Fibroblast of skin of left quadriceps (primary cell): Measurements from ENCODE around the gene SYNE2.
"Not testable (repeated sequence)": the region's sequence is repeated elsewhere in the genome, so short reads cannot be mapped to it uniquely, and the experiment has no call there.

Experiments
- DNase-seq, 2 experiments: peaks; one replicate each; pipeline ENCODE4 v3.0.0-alpha.2; 2013; ENCODE audit warnings: low read depth in 2 of 2

Gene SYNE2

GRCh38 chr14:64190974-64191502 lies 338.2 kb downstream of the SYNE2 start:
- DNase-seq: no peak

- DNase-seq: peak; percentile 55 to 57
These were observed 339.0 kb downstream of the SYNE2 start for GRCh38 chr14:64191756-64192155.

- no peak for DNase-seq
These were observed 341.0 kb downstream of the SYNE2 start for GRCh38 chr14:64193821-64194220.

- DNase-seq: no peak
These were observed 341.6 kb downstream of the SYNE2 start for GRCh38 chr14:64194404-64194803.

GRCh38 chr14:64195199-64195598 lies 342.4 kb downstream of the SYNE2 start:
- DNase-seq: no peak

- DNase-seq: no peak
These were observed 343.3 kb downstream of the SYNE2 start for GRCh38 chr14:64196056-64196455.

GRCh38 chr14:64196814-64197411 lies 344.1 kb downstream of the SYNE2 start:
- no peak for DNase-seq

GRCh38 chr14:64197996-64198395 lies 345.2 kb downstream of the SYNE2 start:
- DNase-seq: no peak

- no peak for DNase-seq
These were observed 345.7 kb downstream of the SYNE2 start for GRCh38 chr14:64198486-64198885.

GRCh38 chr14:64200170-64200569 lies 347.4 kb downstream of the SYNE2 start:
- DNase-seq: no peak

GRCh38 chr14:64201296-64201695 lies 348.5 kb downstream of the SYNE2 start:
- DNase-seq: no peak

- DNase-seq: no peak
These were observed 349.2 kb downstream of the SYNE2 start for GRCh38 chr14:64201921-64202545.

- no peak for DNase-seq
These were observed 349.9 kb downstream of the SYNE2 start for GRCh38 chr14:64202716-64203115.

- no peak for DNase-seq
These were observed 350.7 kb downstream of the SYNE2 start for GRCh38 chr14:64203366-64204006.

- no peak for DNase-seq
These were observed 355.5 kb downstream of the SYNE2 start for GRCh38 chr14:64208261-64208660.

- DNase-seq: no peak
These were observed 356.2 kb downstream of the SYNE2 start for GRCh38 chr14:64208981-64209380.

- no peak for DNase-seq
These were observed 356.8 kb downstream of the SYNE2 start for GRCh38 chr14:64209444-64210131.

GRCh38 chr14:64210216-64210615 lies 357.4 kb downstream of the SYNE2 start:
- no peak for DNase-seq

- DNase-seq: not testable (repeated sequence)
These were observed 358.1 kb downstream of the SYNE2 start for GRCh38 chr14:64210912-64211311.

GRCh38 chr14:64212666-64213065 lies 359.9 kb downstream of the SYNE2 start:
- no peak for DNase-seq

- DNase-seq: no peak
These were observed 360.3 kb downstream of the SYNE2 start for GRCh38 chr14:64213086-64213485.

GRCh38 chr14:64213853-64214570 lies 361.2 kb downstream of the SYNE2 start:
- DNase-seq: no peak
